H4 (cell line): ENCODE data around the gene RRP15. TPM values are rescaled to one million over a fixed set of nuclear protein-coding genes. Genes with fewer than 3 reads are reported as not detected.
A peak's percentile ranks its signal among the peaks of the same experiment; 100 is the strongest.

Experiments used
- DNase-seq: peaks from one replicate; pipeline ENCODE4 v3.0.0-alpha.2; 2015; ENCODE audit warnings: low spot score
- total RNA-seq: library from RNA; depleted of rRNA; stranded (reverse); fragments of >200 nt; shearing (Covaris generic); gene quantifications from 2 replicates; pipeline ENCODE4 v1.2.3, GENCODE V29; 2014; rRNA removed

RRP15 gene
- total RNA-seq: 5.5 and 5.8 TPM in 2 replicates

- peak; percentile 84 for DNase-seq
These were observed at the start of gene RRP15 for GRCh38 chr1:218284917-218285635. Gene RRP15 (plus strand): TSS chr1:218285293. CDS start chr1:218285317, 24 bp downstream.

GRCh38 chr1:218242171-218242570 is 42.9 kb upstream of the RRP15 start:
- DNase-seq: no peak

- DNase-seq: no peak
These were observed 37.8 kb upstream of the RRP15 start for GRCh38 chr1:218247339-218247738.

- DNase-seq: no peak
These were observed 35.6 kb upstream of the RRP15 start for GRCh38 chr1:218249338-218250140.

GRCh38 chr1:218250492-218250891 is 34.6 kb upstream of the RRP15 start:
- no peak for DNase-seq

- DNase-seq: no peak
These were observed 30.7 kb upstream of the RRP15 start for GRCh38 chr1:218254296-218254946.

GRCh38 chr1:218255090-218255489 is 30.0 kb upstream of the RRP15 start:
- DNase-seq: no peak

GRCh38 chr1:218257371-218257770 is 27.7 kb upstream of the RRP15 start:
- no peak for DNase-seq

- no peak for DNase-seq
These were observed 27.1 kb upstream of the RRP15 start for GRCh38 chr1:218257971-218258370.

GRCh38 chr1:218259339-218259738 is 25.8 kb upstream of the RRP15 start:
- no peak for DNase-seq

GRCh38 chr1:218259800-218260199 is 25.3 kb upstream of the RRP15 start:
- DNase-seq: peak; percentile 18

GRCh38 chr1:218262259-218262658 is 22.8 kb upstream of the RRP15 start:
- DNase-seq: no peak

- peak; percentile 43 for DNase-seq
These were observed 18.7 kb upstream of the RRP15 start for GRCh38 chr1:218266356-218266755.

- no peak for DNase-seq
These were observed 12.7 kb upstream of the RRP15 start for GRCh38 chr1:218272366-218272765.

- no peak for DNase-seq
These were observed 11.2 kb upstream of the RRP15 start for GRCh38 chr1:218273762-218274479.

GRCh38 chr1:218274511-218274910 is 10.6 kb upstream of the RRP15 start:
- no peak for DNase-seq

- DNase-seq: no peak
These were observed 9.3 kb upstream of the RRP15 start for GRCh38 chr1:218275823-218276222.

- no peak for DNase-seq
These were observed 3.8 kb upstream of the RRP15 start for GRCh38 chr1:218281285-218281684.

GRCh38 chr1:218284377-218284916 is 646 bp upstream of the RRP15 start:
- no peak for DNase-seq

- no peak for DNase-seq
These were observed 7.4 kb downstream of the RRP15 start for GRCh38 chr1:218292515-218292914.

GRCh38 chr1:218294546-218294945 is 9.5 kb downstream of the RRP15 start:
- no peak for DNase-seq

- no peak for DNase-seq
These were observed 11.1 kb downstream of the RRP15 start for GRCh38 chr1:218296162-218296561.
